Neural cell (in vitro differentiated cells): Measurements from ENCODE around the gene MBD5. TPM values are rescaled to one million over a fixed set of nuclear protein-coding genes. Genes with fewer than 3 reads are reported as not detected.

ENCODE experiments used
- H2AFZ ChIP-seq: fragments of 200-600, 300-800 bp; sonication (generic), shearing (Covaris generic); 2 replicates; pipeline ENCODE4 v1.6.0; 2014; ENCODE audit warnings: low read depth, mild to moderate bottlenecking, antibody characterized with exemption, low read length, moderate library complexity
- H3F3A ChIP-seq: fragments of 200-600 bp; shearing (Covaris generic); 2 replicates; pipeline ENCODE4 v1.6.1; 2016; ENCODE audit warnings: mild to moderate bottlenecking, moderate library complexity, mixed read lengths, antibody characterized with exemption, low read length; ENCODE audit not compliant: insufficient read depth, poor library complexity, severe bottlenecking
- H3K27ac ChIP-seq: fragments of 200-600, 300-800 bp; sonication (generic), shearing (Covaris generic); 2 replicates; pipeline ENCODE4 v1.5.1; 2014; ENCODE audit warnings: mild to moderate bottlenecking, low read length, moderate library complexity
- H3K27me3 ChIP-seq: fragments of 300-800, 200-600 bp; sonication (generic), shearing (Covaris generic); 2 replicates; pipeline ENCODE4 v1.6.0; 2014; ENCODE audit warnings: mild to moderate bottlenecking, low read depth, low read length, moderate library complexity; ENCODE audit not compliant: insufficient read depth
- H3K36me3 ChIP-seq: fragments of 300-800, 200-600 bp; sonication (generic), shearing (Covaris generic); 2 replicates; pipeline ENCODE4 v1.5.1; 2014; ENCODE audit warnings: mild to moderate bottlenecking, antibody characterized with exemption, low read length, moderate library complexity; ENCODE audit not compliant: insufficient read depth
- H3K4me2 ChIP-seq: fragments of 300-800, 200-600 bp; sonication (generic), shearing (Covaris generic); 2 replicates; pipeline ENCODE4 v1.6.0; 2014; ENCODE audit warnings: mild to moderate bottlenecking, low read length
- H3K4me3 ChIP-seq: fragments of 300-800, 200-600 bp; sonication (generic), shearing (Covaris generic); 2 replicates; pipeline ENCODE4 v1.5.1; 2014; ENCODE audit warnings: mild to moderate bottlenecking, low read length, moderate library complexity
- H3K79me2 ChIP-seq: fragments of 200-600 bp; shearing (Covaris generic); replicated peaks from 2 replicates; pipeline ENCODE4 v1.6.0; 2014; ENCODE audit warnings: mild to moderate bottlenecking, low read length, moderate library complexity; ENCODE audit not compliant: insufficient read depth
- H3K9ac ChIP-seq: fragments of 300-800, 200-600 bp; sonication (generic), shearing (Covaris generic); 2 replicates; pipeline ENCODE4 v1.6.1; 2016; ENCODE audit warnings: mild to moderate bottlenecking, low read length, mixed read lengths
- H3K9me2 ChIP-seq: fragments of 200-600 bp; shearing (Covaris generic); 2 replicates; pipeline ENCODE4 v1.6.1; 2016; ENCODE audit warnings: mild to moderate bottlenecking, low read length, mixed read lengths; ENCODE audit not compliant: insufficient read depth
- H3K9me3 ChIP-seq: fragments of 200-600, 300-800 bp; sonication (generic), shearing (Covaris generic); 2 replicates; pipeline ENCODE4 v1.6.1; 2016; ENCODE audit warnings: mild to moderate bottlenecking, mixed run types, low read length, moderate library complexity, mixed read lengths
- H4K20me1 ChIP-seq: fragments of 200-600 bp; shearing (Covaris generic); 2 replicates; pipeline ENCODE4 v1.6.1; 2016; ENCODE audit warnings: mild to moderate bottlenecking, mixed run types; ENCODE audit not compliant: insufficient read depth
- CTCF ChIP-seq: fragments of 450-650 bp; IDR thresholded peaks from 2 replicates; pipeline ENCODE4 v1.5.1; 2014; ENCODE audit warnings: antibody characterized with exemption, mild to moderate bottlenecking, moderate library complexity; ENCODE audit not compliant: poor library complexity, severe bottlenecking
- EP300 ChIP-seq: fragments of 450-650 bp; conservative IDR thresholded peaks from 2 replicates; pipeline ENCODE4 v1.6.1; 2014; ENCODE audit warnings: antibody characterized with exemption, mild to moderate bottlenecking, moderate library complexity; ENCODE audit not compliant: poor library complexity, severe bottlenecking
- EZH2 ChIP-seq: fragments of 200-600, 300-800 bp; shearing (Covaris generic), sonication (generic); IDR thresholded peaks from 2 replicates; pipeline ENCODE4 v1.6.1; 2014; ENCODE audit warnings: antibody characterized with exemption, low read length, borderline replicate concordance, mild to moderate bottlenecking; ENCODE audit not compliant: insufficient read depth, poor library complexity, severe bottlenecking
- MXI1 ChIP-seq: fragments of 450-650 bp; conservative IDR thresholded peaks from 2 replicates; pipeline ENCODE4 v1.6.1; 2014; ENCODE audit warnings: antibody characterized with exemption, mild to moderate bottlenecking; ENCODE audit not compliant: poor library complexity, severe bottlenecking
- POLR2AphosphoS5 ChIP-seq: IDR thresholded peaks from 2 replicates; pipeline ENCODE4 v1.6.1; 2012
- RAD21 ChIP-seq: fragments of 450-650 bp; conservative IDR thresholded peaks from 2 replicates; pipeline ENCODE4 v1.6.1; 2014; ENCODE audit warnings: antibody characterized with exemption, mild to moderate bottlenecking, moderate library complexity
- REST ChIP-seq: IDR thresholded peaks from 2 replicates; pipeline ENCODE4 v1.6.1; 2012; ENCODE audit warnings: borderline replicate concordance
- SMC3 ChIP-seq: fragments of 450-650 bp; conservative IDR thresholded peaks from 2 replicates; pipeline ENCODE4 v1.6.1; 2014; ENCODE audit warnings: antibody characterized with exemption, mild to moderate bottlenecking, moderate library complexity; ENCODE audit not compliant: poor library complexity
- TAF1 ChIP-seq: IDR thresholded peaks from 2 replicates; pipeline ENCODE4 v1.6.1; 2012; ENCODE audit warnings: low read depth
- polyA plus RNA-seq: library from polyadenylated mRNA; depleted of rRNA; stranded (reverse); fragments of >200 nt; gene quantifications from 2 replicates; pipeline ENCODE4 v1.2.3, GENCODE V29; 2014

The MBD5 gene
- polyA plus RNA-seq, 1 donor from 2014 or later = 9.7 TPM

DNA sequence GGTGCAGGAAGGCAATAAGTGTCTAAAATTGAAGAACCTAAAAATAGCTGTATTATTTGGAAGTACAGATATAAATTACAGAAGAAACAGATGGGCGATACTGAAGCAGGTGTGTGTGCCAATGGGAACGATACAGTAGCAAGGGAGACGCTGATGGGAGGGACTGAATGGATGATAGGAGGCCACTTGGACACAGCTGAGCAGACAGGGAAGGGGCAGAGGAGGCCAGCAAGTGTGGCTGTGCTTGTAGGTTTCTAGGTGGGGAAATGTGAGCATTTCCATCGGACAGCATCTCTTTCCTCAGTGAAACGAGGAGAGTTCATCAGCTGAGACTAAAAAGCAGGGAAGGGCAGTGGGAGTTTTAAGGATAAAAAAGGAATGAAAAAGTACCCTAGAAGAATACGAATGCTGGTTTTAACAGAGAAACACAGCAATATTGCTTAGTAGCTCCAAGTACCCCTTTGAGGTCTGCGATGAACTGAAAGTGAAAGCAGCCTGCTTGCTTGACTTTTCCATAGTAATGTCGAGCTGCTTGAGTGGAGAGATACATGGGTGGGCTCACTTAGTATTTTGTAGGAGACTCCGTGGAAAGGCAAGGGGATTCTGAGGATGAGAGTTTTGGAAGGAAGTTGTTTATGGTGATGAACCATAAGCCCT is 531.9 kb downstream of the MBD5 start:
- no peaks in the 10 kb centered on the region for H3K36me3 ChIP-seq
- H3K9me2 ChIP-seq = no peaks in the 10 kb centered on the region
- H3K4me3 ChIP-seq = no peak overlapping the region
- no peak overlapping the region for H3K9ac ChIP-seq
- no peak for TF ChIP-seq EZH2
- no peak for TF ChIP-seq TAF1
- no peak for TF ChIP-seq MXI1
- no peak for TF ChIP-seq REST
- TF ChIP-seq EP300 = no peak
- TF ChIP-seq SMC3 = no peak
- TF ChIP-seq RAD21 = no peak
- no peak for TF ChIP-seq POLR2AphosphoS5
- no peak for TF ChIP-seq CTCF
- no peaks in the 10 kb centered on the region for H3F3A ChIP-seq
- no peak overlapping the region for H3K27ac ChIP-seq
- H3K9me3 ChIP-seq = no peaks in the 10 kb centered on the region
- H2AFZ ChIP-seq = no peak overlapping the region
- H4K20me1 ChIP-seq = no peaks in the 10 kb centered on the region
- H3K27me3 ChIP-seq = no peaks in the 10 kb centered on the region
- H3K4me2 ChIP-seq = no peak overlapping the region
- H3K79me2 ChIP-seq = no peaks in the 10 kb centered on the region

DNA sequence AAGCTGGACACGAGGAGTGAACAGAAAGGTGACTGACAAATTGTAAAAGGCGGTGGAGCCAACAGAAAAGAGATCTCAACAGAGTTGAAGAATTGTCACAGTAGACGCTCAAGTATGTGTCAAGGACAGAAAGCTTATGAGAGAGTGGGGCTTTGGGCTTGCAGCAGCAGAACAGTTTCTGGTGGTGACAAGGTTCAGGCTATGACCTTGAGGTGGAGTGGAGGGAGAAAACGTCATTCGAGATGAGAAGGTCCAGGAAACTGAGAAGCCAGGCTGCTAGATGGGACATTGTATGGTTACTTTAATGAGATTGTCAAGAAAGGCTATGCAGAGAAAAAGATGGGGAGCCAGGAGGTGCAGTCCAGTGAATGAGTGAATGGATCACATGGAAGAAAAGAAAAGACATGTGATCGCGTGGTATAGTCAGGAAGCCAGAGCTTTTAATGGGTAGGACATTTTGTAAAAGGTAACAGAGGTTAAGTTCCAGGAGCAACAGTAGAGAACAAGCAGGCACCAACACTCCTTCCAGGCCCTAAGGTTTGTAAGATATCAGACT is 532.5 kb downstream of the MBD5 start:
- Histone ChIP-seq H3K4me2 (no peak overlapping the region), H3K4me3 (no peak overlapping the region)

More for the DNA sequence above, 532.5 kb downstream of the MBD5 start:
- Histone ChIP-seq H3K27me3 (no peaks in the 10 kb centered on the region), H4K20me1 (no peaks in the 10 kb centered on the region), H2AFZ (no peak overlapping the region), H3K79me2 (no peaks in the 10 kb centered on the region), H3K9me3 (no peaks in the 10 kb centered on the region), H3K36me3 (no peaks in the 10 kb centered on the region), H3K27ac (no peak overlapping the region), H3F3A (no peaks in the 10 kb centered on the region), H3K9ac (no peak overlapping the region), H3K9me2 (no peaks in the 10 kb centered on the region)
- TF ChIP-seq TAF1 = no peak
- no peak for TF ChIP-seq REST
- TF ChIP-seq RAD21 = no peak
- TF ChIP-seq MXI1 = no peak
- no peak for TF ChIP-seq EP300
- TF ChIP-seq EZH2 = no peak
- no peak for TF ChIP-seq CTCF
- TF ChIP-seq SMC3 = no peak
- TF ChIP-seq POLR2AphosphoS5 = no peak
